NCI-H446 (cell line): Measurements from ENCODE around the gene GPD1.
"Not testable (repeated sequence)": the region's sequence is repeated elsewhere in the genome, so short reads cannot be mapped to it uniquely, and the experiment has no call there.

Experiments used
- DNase-seq, 2 experiments: peaks; one replicate each; lab custom pipeline; 2025; lab: John Stamatoyannopoulos, UW

The GPD1 gene

GRCh38 chr12:50073712-50074111, 30.1 kb upstream of the GPD1 start:
- DNase-seq = no peak

GRCh38 chr12:50074936-50075807, 28.6 kb upstream of the GPD1 start:
- DNase-seq = peak in 1 of 2 experiments; percentile 76

GRCh38 chr12:50075808-50076170, 28.0 kb upstream of the GPD1 start:
- no peak for DNase-seq

GRCh38 chr12:50077099-50077498, 26.7 kb upstream of the GPD1 start:
- DNase-seq = no peak

- DNase-seq = no peak
These were observed 25.5 kb upstream of the GPD1 start for GRCh38 chr12:50078281-50078680.

- DNase-seq = no peak
These were observed 24.0 kb upstream of the GPD1 start for GRCh38 chr12:50079771-50080170.

- DNase-seq = no peak
These were observed 22.6 kb upstream of the GPD1 start for GRCh38 chr12:50081096-50081808.

GRCh38 chr12:50082644-50083043, 21.2 kb upstream of the GPD1 start:
- DNase-seq = no peak

GRCh38 chr12:50083301-50083700, 20.5 kb upstream of the GPD1 start:
- DNase-seq = no peak

GRCh38 chr12:50084409-50084774, 19.4 kb upstream of the GPD1 start:
- not testable (repeated sequence) for DNase-seq

- peak; percentile 84 to 95 for DNase-seq
These were observed 18.8 kb upstream of the GPD1 start, which contains the start of gene SMARCD1 for GRCh38 chr12:50084775-50085614. Gene SMARCD1 (plus strand): TSS chr12:50085342. CDS start chr12:50085370, 28 bp downstream.

- peak in 1 of 2 experiments; percentile 14 for DNase-seq
These were observed 18.2 kb upstream of the GPD1 start for GRCh38 chr12:50085615-50086072.

- no peak for DNase-seq
These were observed 17.7 kb upstream of the GPD1 start for GRCh38 chr12:50086148-50086547.

GRCh38 chr12:50087151-50087550, 16.7 kb upstream of the GPD1 start:
- no peak for DNase-seq

GRCh38 chr12:50087995-50088394, 15.8 kb upstream of the GPD1 start:
- DNase-seq = no peak

- peak in 1 of 2 experiments; percentile 38 for DNase-seq
These were observed 15.1 kb upstream of the GPD1 start for GRCh38 chr12:50088577-50089335.

- no peak for DNase-seq
These were observed 14.1 kb upstream of the GPD1 start for GRCh38 chr12:50089730-50090129.

- DNase-seq = no peak
These were observed 13.4 kb upstream of the GPD1 start for GRCh38 chr12:50090391-50090790.

- DNase-seq = no peak
These were observed 5.9 kb upstream of the GPD1 start for GRCh38 chr12:50097952-50098351.

- no peak for DNase-seq
These were observed 4.4 kb upstream of the GPD1 start for GRCh38 chr12:50099302-50100008.

- DNase-seq = no peak
These were observed 3.2 kb upstream of the GPD1 start for GRCh38 chr12:50100561-50100960.
